HG03571 (cell line): ENCODE results near the gene KRTAP5-1.

Experiments
- ATAC-seq: cut with Tn5 transposase; IDR thresholded peaks from one replicate; pipeline ENCODE4 v1.9.1; 2021; ENCODE audit not compliant: unreplicated experiment

KRTAP5-1 gene

DNA sequence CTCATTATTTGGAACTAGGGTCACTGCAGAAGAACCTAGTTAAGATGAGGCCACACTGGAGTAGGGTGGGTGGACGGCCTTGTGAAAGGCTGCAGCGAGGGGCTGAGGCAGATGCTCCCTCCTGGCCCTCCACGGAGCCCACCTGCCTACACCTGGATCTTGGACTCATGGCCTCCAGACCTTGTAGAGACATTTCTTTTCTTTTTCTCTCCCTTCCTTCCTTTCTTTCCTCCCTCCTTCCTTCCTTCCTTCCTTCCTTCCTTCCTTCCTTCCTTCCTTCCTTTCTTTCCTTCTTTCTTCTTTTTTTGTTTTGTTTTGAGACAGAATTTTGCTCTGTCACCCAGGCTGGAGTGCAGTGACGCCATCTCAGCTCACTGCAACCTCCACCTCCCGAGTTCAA lies 39.7 kb downstream of the KRTAP5-1 start:
- no peak for ATAC-seq

DNA sequence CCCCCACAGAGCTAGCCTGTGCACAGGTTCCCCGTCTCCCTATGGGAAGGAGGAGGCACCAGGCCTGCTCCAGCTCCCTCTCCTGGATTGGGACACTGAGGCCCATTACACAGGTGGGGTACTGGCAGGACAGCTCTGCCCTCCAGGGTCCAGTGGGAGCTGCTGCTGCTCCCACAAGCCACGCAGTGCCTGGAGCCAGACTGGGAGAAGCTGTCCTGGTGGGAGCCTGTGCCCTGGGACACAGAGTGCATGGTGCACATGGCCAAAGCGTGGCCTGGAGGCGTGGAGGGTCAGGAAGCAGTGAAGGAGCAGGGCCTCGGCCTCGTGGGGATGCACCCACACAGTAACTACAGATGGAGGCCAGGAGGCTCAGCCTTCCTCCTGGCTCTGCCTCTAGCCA lies 40.5 kb downstream of the KRTAP5-1 start:
- ATAC-seq = no peak

GRCh38 chr11:1543606-1544263 lies 41.3 kb downstream of the KRTAP5-1 start:
- ATAC-seq = no peak

DNA sequence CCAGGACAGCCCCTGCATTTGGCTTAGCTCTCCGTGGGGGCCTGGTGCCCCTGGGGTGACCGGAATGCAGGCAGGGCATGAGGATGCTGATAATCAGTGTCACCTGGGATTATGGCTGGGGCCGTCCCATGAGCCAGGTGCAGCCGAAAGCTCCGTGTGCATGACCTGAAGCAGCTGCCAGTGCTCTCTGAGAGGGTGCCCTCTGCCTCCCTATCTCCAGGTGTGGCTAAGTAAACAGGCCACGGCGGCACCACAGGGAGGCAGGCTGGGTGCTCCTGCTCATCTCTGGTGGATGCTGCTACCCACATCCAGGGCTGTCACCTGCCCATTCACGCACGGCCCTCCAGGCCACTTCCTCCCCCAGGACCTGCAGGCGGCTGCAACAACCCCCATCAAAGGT lies 42.8 kb downstream of the KRTAP5-1 start:
- ATAC-seq = no peak

GRCh38 chr11:1541474-1542204 lies 43.4 kb downstream of the KRTAP5-1 start:
- no peak for ATAC-seq

DNA sequence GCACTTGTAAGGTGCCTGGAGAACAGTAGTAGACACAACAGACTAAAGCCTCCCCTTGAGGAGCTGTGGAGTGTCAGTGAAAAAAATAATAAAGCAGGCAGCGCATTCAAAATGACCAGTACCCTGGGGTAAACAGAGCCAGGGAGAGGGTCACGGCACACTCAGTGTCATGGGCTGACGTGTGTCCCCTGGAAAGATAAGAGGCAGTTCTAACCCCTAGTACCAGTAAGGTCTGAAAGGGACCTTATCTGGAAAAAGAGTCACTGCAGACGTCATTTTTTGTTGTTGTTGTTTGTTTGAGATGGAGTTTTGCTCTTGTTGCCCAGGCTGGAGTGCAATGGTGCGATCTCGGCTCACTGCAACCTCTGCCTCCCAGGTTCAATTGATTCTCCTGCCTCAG lies 45.0 kb downstream of the KRTAP5-1 start:
- no peak for ATAC-seq

- no peak for ATAC-seq
Measured at GRCh38 chr11:1538153-1538552, 46.9 kb downstream of the KRTAP5-1 start.

DNA sequence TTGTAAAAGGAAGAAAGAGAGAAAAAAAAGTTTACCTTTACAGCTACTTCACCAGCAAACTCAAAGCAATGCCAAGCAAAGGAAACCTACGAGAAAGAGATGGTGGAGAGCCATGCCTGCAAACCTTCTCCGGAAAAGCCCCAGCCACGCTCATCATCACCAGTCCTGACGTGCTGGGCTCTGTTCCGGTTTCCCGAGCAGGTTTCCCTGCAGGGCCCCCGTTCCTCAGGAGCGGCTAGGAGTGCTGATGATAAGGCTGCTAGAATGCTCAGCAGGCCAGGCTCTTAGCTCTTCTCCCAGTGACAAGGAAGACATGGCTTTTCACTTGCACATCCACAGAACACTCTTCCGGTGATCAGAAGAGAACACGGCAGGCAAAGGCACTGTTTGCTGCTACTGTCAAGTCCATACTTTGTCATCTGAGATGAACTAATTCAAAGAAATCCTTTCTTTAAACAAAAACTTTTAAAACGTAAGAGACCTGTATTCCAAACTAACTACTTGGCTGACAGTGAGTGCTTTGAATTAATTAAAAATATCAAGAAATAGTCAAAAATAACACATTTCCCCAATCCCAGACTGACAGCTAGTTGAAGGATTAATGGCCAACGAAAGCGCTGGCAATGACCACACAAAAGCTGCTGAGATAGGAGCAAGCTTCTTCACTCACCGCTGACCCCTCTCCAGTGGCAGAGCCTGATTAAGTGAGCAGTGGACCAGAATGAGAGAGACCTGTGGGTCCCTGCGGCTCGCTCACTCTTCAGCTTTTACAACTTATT lies 48.8 kb downstream of the KRTAP5-1 start:
- ATAC-seq = no peak

DNA sequence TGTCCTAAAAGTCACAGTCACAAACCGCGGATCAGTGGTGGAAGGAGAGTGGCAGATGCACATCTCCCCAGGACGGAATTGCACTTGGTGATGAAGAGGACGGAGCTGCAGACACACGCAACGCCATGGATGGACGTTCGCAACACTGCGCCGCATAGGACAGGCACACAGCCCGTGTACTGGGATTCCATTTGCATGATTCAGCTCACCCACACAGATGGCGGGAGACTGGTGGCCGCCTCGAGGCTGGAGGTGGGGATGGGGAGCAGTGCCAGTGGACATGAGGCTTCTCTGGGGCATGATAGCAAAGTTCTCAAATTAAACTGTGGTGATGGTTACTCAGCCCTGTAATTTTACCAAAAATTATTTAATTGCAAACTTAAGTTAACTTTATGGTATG lies 50.4 kb downstream of the KRTAP5-1 start:
- ATAC-seq = no peak
